Hippocampal formation (tissue), 2 donors: ENCODE data around the gene SLC44A1.

Experiments used
- DNase-seq, 2 donors: peaks; one replicate each; lab custom pipeline; 2025; lab: John Stamatoyannopoulos, UW

Gene SLC44A1

GRCh38 chr9:105244003-105244733 lies at the start of gene SLC44A1:
SLC44A1 (plus strand) TSS chr9:105244651; CDS start chr9:105244869, 218 bp downstream.
- DNase-seq: peak; percentile 96 to 97

GRCh38 chr9:105195259-105195658 lies 49.2 kb upstream of the SLC44A1 start:
- DNase-seq: no peak

GRCh38 chr9:105198023-105198422 lies 46.4 kb upstream of the SLC44A1 start:
- DNase-seq: no peak

- no peak for DNase-seq
These were observed 45.6 kb upstream of the SLC44A1 start for GRCh38 chr9:105198865-105199264.

GRCh38 chr9:105204416-105204815 lies 40.0 kb upstream of the SLC44A1 start:
- DNase-seq: no peak

- peak; percentile 20 to 22 for DNase-seq
These were observed 38.5 kb upstream of the SLC44A1 start for GRCh38 chr9:105205787-105206495.

GRCh38 chr9:105206496-105206820 lies 38.0 kb upstream of the SLC44A1 start:
- no peak for DNase-seq

- DNase-seq: no peak
These were observed 37.4 kb upstream of the SLC44A1 start for GRCh38 chr9:105206821-105207699.

- DNase-seq: peak; percentile 20 to 54
These were observed 27.8 kb upstream of the SLC44A1 start for GRCh38 chr9:105216440-105217178.

GRCh38 chr9:105218673-105219072 lies 25.8 kb upstream of the SLC44A1 start:
- DNase-seq: no peak

GRCh38 chr9:105219291-105219805 lies 25.1 kb upstream of the SLC44A1 start:
- no peak for DNase-seq

- no peak for DNase-seq
These were observed 24.0 kb upstream of the SLC44A1 start for GRCh38 chr9:105220451-105220850.

GRCh38 chr9:105223544-105224140 lies 20.8 kb upstream of the SLC44A1 start:
- DNase-seq: no peak

GRCh38 chr9:105226055-105226454 lies 18.4 kb upstream of the SLC44A1 start:
- DNase-seq: no peak

- no peak for DNase-seq
These were observed 12.2 kb upstream of the SLC44A1 start for GRCh38 chr9:105232207-105232606.

- DNase-seq: no peak
These were observed 10.6 kb upstream of the SLC44A1 start for GRCh38 chr9:105233873-105234272.

- no peak for DNase-seq
These were observed 8.2 kb upstream of the SLC44A1 start for GRCh38 chr9:105236261-105236660.

GRCh38 chr9:105237246-105237645 lies 7.2 kb upstream of the SLC44A1 start:
- DNase-seq: no peak

GRCh38 chr9:105238302-105238701 lies 6.1 kb upstream of the SLC44A1 start:
- DNase-seq: no peak

- DNase-seq: no peak
These were observed 3.0 kb upstream of the SLC44A1 start for GRCh38 chr9:105241356-105242043.

GRCh38 chr9:105242062-105242461 lies 2.4 kb upstream of the SLC44A1 start:
- no peak for DNase-seq
